Loucy (cell line): ENCODE measurements around the gene SPSB1.

ENCODE experiments used
- EZH2phosphoT487 ChIP-seq: fragments of 200-600 bp; IDR thresholded peaks from 2 replicates; pipeline ENCODE4 v1.6.1; 2018; ENCODE audit warnings: antibody characterized with exemption, mild to moderate bottlenecking, moderate library complexity, borderline replicate concordance
- TF ChIP-seq, protein P1 (sequence below): fragments of 200-600 bp; sonication (generic); conservative IDR thresholded peaks from 2 replicates; pipeline ENCODE4 v1.5.1; 2014; ENCODE audit warnings: mild to moderate bottlenecking, antibody characterized with exemption, low read length

DNA sequence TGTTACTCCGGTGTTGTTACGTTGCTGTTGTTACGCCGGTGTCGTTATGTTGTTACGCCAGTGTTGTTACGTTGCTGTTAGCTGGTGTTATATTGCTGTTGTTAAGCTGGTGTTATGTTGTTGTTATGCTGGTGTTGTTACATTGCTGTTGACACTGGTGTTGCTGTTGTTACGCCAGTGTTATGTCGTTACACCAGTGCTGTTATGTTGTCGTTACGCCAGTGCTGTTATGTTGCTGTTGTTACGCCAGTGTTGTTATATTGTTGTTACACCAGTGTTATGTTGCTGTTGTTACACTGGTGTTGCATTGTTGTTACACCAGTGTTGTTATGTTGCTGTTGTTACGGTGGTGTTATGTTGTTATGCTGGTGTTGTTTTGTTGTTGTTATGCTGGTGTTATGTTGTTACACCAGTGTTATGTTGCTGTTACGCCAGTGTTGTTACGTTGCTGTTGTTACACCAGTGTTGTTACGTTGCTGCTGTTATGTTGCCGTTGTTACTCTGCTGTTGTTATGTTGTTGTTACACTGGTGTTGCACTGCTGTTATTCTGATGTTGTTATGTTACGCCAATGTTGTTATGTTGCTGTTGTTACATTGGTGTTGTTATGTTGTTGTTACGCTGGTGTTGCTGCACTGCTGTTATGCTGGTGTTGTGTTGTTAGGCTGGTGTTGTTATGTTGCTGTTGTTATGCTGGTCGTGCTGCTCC is 32.5 kb upstream of the SPSB1 start:
- TF ChIP-seq, protein P1, sequence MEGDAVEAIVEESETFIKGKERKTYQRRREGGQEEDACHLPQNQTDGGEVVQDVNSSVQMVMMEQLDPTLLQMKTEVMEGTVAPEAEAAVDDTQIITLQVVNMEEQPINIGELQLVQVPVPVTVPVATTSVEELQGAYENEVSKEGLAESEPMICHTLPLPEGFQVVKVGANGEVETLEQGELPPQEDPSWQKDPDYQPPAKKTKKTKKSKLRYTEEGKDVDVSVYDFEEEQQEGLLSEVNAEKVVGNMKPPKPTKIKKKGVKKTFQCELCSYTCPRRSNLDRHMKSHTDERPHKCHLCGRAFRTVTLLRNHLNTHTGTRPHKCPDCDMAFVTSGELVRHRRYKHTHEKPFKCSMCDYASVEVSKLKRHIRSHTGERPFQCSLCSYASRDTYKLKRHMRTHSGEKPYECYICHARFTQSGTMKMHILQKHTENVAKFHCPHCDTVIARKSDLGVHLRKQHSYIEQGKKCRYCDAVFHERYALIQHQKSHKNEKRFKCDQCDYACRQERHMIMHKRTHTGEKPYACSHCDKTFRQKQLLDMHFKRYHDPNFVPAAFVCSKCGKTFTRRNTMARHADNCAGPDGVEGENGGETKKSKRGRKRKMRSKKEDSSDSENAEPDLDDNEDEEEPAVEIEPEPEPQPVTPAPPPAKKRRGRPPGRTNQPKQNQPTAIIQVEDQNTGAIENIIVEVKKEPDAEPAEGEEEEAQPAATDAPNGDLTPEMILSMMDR: no peak
- TF ChIP-seq EZH2phosphoT487: no peak
